ENCODE measurements around the gene SPPL2B. TPM values are rescaled to one million over a fixed set of nuclear protein-coding genes. Genes with fewer than 3 reads are reported as not detected.
"Not testable (repeated sequence)": the region's sequence is repeated elsewhere in the genome, so short reads cannot be mapped to it uniquely, and the experiment has no call there.

The SPPL2B gene
- polyA plus RNA-seq (2013, experiment 1 of 2), result 41.0 TPM
- 36.0 TPM for polyA plus RNA-seq (2013, experiment 2 of 2)

- Histone ChIP-seq H3K27ac (ENCODE audit: low read depth, low read length, severe bottlenecking) (peak within 1 kb of the TSS; percentile 74), H3K4me1 (ENCODE audit: control insufficient read depth, insufficient read depth, low read length, poor library complexity, severe bottlenecking) (peaks cover 26% of the 10 kb centered on the region), H3K9me3 (ENCODE audit: control insufficient read depth, low read length) (no peaks in the 10 kb centered on the region), H3K36me3 (ENCODE audit: control insufficient read depth, insufficient read depth, low read length) (peaks cover 33% of the 10 kb centered on the region), H3K4me3 (ENCODE audit: extremely low read depth, insufficient read depth, low read length, poor library complexity, severe bottlenecking) (peak within 1 kb of the TSS; percentile 98)
- 0% methylated on average over 78 to 86 of the region's 89 CpGs for WGBS, 2 experiments (ENCODE audit: insufficient coverage in 2 of 2)
Observed at GRCh38 chr19:2328401-2329148, at the start of gene SPPL2B, which contains the start of gene LSM7. SPPL2B (plus strand) TSS chr19:2328684; CDS start chr19:2328710, 26 bp downstream. LSM7 (minus strand) TSS chr19:2328586; CDS start chr19:2328566, 20 bp downstream.

GRCh38 chr19:2280633-2281264 is 47.7 kb upstream of the SPPL2B start:
- no peak overlapping the region for H3K4me3 ChIP-seq (ENCODE audit: extremely low read depth, insufficient read depth, low read length, poor library complexity, severe bottlenecking)
- no peak overlapping the region for H3K27ac ChIP-seq (ENCODE audit: low read depth, low read length, severe bottlenecking)
- 83 to 86% methylated on average over 22 to 25 of the region's 26 CpGs for WGBS, 2 experiments (ENCODE audit: insufficient coverage in 2 of 2)
- peaks cover 11% of the 10 kb centered on the region for H3K36me3 ChIP-seq (ENCODE audit: control insufficient read depth, insufficient read depth, low read length)
- H3K9me3 ChIP-seq (ENCODE audit: control insufficient read depth, low read length), result no peaks in the 10 kb centered on the region
- no peaks in the 10 kb centered on the region for H3K4me1 ChIP-seq (ENCODE audit: control insufficient read depth, insufficient read depth, low read length, poor library complexity, severe bottlenecking)

- 20 to 40% methylated on average over 2 to 5 of the region's 16 CpGs for WGBS, 2 experiments (ENCODE audit: insufficient coverage in 2 of 2)
- H3K4me1 ChIP-seq (ENCODE audit: control insufficient read depth, insufficient read depth, low read length, poor library complexity, severe bottlenecking); H3K27ac ChIP-seq (ENCODE audit: low read depth, low read length, severe bottlenecking); H3K9me3 ChIP-seq (ENCODE audit: control insufficient read depth, low read length); H3K36me3 ChIP-seq (ENCODE audit: control insufficient read depth, insufficient read depth, low read length): not testable (repeated sequence)
- peak overlapping the region; percentile 23 for H3K4me3 ChIP-seq (ENCODE audit: extremely low read depth, insufficient read depth, low read length, poor library complexity, severe bottlenecking)
Observed at GRCh38 chr19:2281265-2282061, 47.0 kb upstream of the SPPL2B start.

GRCh38 chr19:2282062-2282861 is 46.2 kb upstream of the SPPL2B start, which contains the start of gene PEAK3:
PEAK3 (minus strand) TSS chr19:2282175; CDS start chr19:2280931, 1,244 bp downstream.
- no peak within 1 kb of the TSS for H3K27ac ChIP-seq (ENCODE audit: low read depth, low read length, severe bottlenecking)
- WGBS, 2 experiments (ENCODE audit: insufficient coverage in 2 of 2), result 4 to 5% methylated on average over 22 to 27 of the region's 41 CpGs
- H3K4me1 ChIP-seq (ENCODE audit: control insufficient read depth, insufficient read depth, low read length, poor library complexity, severe bottlenecking), result no peaks in the 10 kb centered on the region
- H3K4me3 ChIP-seq (ENCODE audit: extremely low read depth, insufficient read depth, low read length, poor library complexity, severe bottlenecking), result peak within 1 kb of the TSS; percentile 23
- H3K9me3 ChIP-seq (ENCODE audit: control insufficient read depth, low read length), result no peaks in the 10 kb centered on the region
- no peaks in the 10 kb centered on the region for H3K36me3 ChIP-seq (ENCODE audit: control insufficient read depth, insufficient read depth, low read length)

- no peaks in the 10 kb centered on the region for H3K36me3 ChIP-seq (ENCODE audit: control insufficient read depth, insufficient read depth, low read length)
- 69 to 79% methylated on average over 10 of the region's 11 CpGs for WGBS, 2 experiments (ENCODE audit: insufficient coverage in 2 of 2)
- H3K4me3 ChIP-seq (ENCODE audit: extremely low read depth, insufficient read depth, low read length, poor library complexity, severe bottlenecking), result no peak overlapping the region
- H3K27ac ChIP-seq (ENCODE audit: low read depth, low read length, severe bottlenecking), result no peak overlapping the region
- H3K9me3 ChIP-seq (ENCODE audit: control insufficient read depth, low read length), result no peaks in the 10 kb centered on the region
- H3K4me1 ChIP-seq (ENCODE audit: control insufficient read depth, insufficient read depth, low read length, poor library complexity, severe bottlenecking), result no peaks in the 10 kb centered on the region
Observed at GRCh38 chr19:2282862-2283237, 45.6 kb upstream of the SPPL2B start.

GRCh38 chr19:2283835-2284507 is 44.5 kb upstream of the SPPL2B start:
- H3K9me3 ChIP-seq (ENCODE audit: control insufficient read depth, low read length), result no peaks in the 10 kb centered on the region
- H3K27ac ChIP-seq (ENCODE audit: low read depth, low read length, severe bottlenecking), result no peak overlapping the region
- no peak overlapping the region for H3K4me3 ChIP-seq (ENCODE audit: extremely low read depth, insufficient read depth, low read length, poor library complexity, severe bottlenecking)
- no peaks in the 10 kb centered on the region for H3K4me1 ChIP-seq (ENCODE audit: control insufficient read depth, insufficient read depth, low read length, poor library complexity, severe bottlenecking)
- no peaks in the 10 kb centered on the region for H3K36me3 ChIP-seq (ENCODE audit: control insufficient read depth, insufficient read depth, low read length)
- 91 to 94% methylated on average over 7 of the region's 8 CpGs for WGBS, 2 experiments (ENCODE audit: insufficient coverage in 2 of 2)

GRCh38 chr19:2286402-2287140 is 41.9 kb upstream of the SPPL2B start:
- Histone ChIP-seq H3K4me1 (ENCODE audit: control insufficient read depth, insufficient read depth, low read length, poor library complexity, severe bottlenecking) (peaks cover 13% of the 10 kb centered on the region), H3K36me3 (ENCODE audit: control insufficient read depth, insufficient read depth, low read length) (no peaks in the 10 kb centered on the region), H3K4me3 (ENCODE audit: extremely low read depth, insufficient read depth, low read length, poor library complexity, severe bottlenecking) (no peak overlapping the region), H3K9me3 (ENCODE audit: control insufficient read depth, low read length) (no peaks in the 10 kb centered on the region), H3K27ac (ENCODE audit: low read depth, low read length, severe bottlenecking) (no peak overlapping the region)
- WGBS, 2 experiments (ENCODE audit: insufficient coverage in 2 of 2), result 85 to 90% methylated on average over 16 to 18 of the region's 20 CpGs

GRCh38 chr19:2287585-2288337 is 40.7 kb upstream of the SPPL2B start:
- no peaks in the 10 kb centered on the region for H3K36me3 ChIP-seq (ENCODE audit: control insufficient read depth, insufficient read depth, low read length)
- no peak overlapping the region for H3K4me3 ChIP-seq (ENCODE audit: extremely low read depth, insufficient read depth, low read length, poor library complexity, severe bottlenecking)
- no peaks in the 10 kb centered on the region for H3K9me3 ChIP-seq (ENCODE audit: control insufficient read depth, low read length)
- peaks cover 13% of the 10 kb centered on the region for H3K4me1 ChIP-seq (ENCODE audit: control insufficient read depth, insufficient read depth, low read length, poor library complexity, severe bottlenecking)
- 86 to 87% methylated on average over 10 to 13 of the region's 13 CpGs for WGBS, 2 experiments (ENCODE audit: insufficient coverage in 2 of 2)
- no peak overlapping the region for H3K27ac ChIP-seq (ENCODE audit: low read depth, low read length, severe bottlenecking)

- Histone ChIP-seq H3K9me3 (ENCODE audit: control insufficient read depth, low read length) (no peaks in the 10 kb centered on the region), H3K27ac (ENCODE audit: low read depth, low read length, severe bottlenecking) (no peak overlapping the region), H3K36me3 (ENCODE audit: control insufficient read depth, insufficient read depth, low read length) (no peaks in the 10 kb centered on the region), H3K4me1 (ENCODE audit: control insufficient read depth, insufficient read depth, low read length, poor library complexity, severe bottlenecking) (peaks cover 13% of the 10 kb centered on the region), H3K4me3 (ENCODE audit: extremely low read depth, insufficient read depth, low read length, poor library complexity, severe bottlenecking) (no peak overlapping the region)
- WGBS, 2 experiments (ENCODE audit: insufficient coverage in 2 of 2), result 88 to 91% methylated on average over 15 to 17 of the region's 17 CpGs
Observed at GRCh38 chr19:2288338-2288817, 40.1 kb upstream of the SPPL2B start.
